ENCODE results near the gene LRRC27. TPM values are rescaled to one million over a fixed set of nuclear protein-coding genes. Genes with fewer than 3 reads are reported as not detected.

The LRRC27 gene
- total RNA-seq, 1 donor from 2014 or later, result 6.3 TPM

DNA sequence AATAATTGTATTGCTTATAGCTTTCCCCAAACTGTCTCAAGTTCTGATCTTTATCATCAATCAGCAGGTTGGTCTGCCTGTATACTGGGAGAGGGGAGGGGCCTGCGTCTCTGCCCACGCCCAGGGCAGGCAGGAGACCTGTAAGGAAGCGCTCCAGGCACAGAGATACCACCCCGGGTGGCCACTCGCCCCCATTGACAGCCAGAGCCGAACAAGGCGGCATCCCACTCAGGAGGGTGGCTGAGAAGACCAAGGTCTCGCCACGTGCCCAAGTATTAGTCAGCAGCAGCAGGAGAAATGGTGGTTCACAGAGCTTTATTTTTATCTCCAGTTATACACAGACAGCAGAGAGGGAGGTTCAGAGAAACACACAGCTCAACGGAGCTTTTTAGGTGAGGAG is 31.4 kb upstream of the LRRC27 start:
- intact Hi-C loops (cut with micrococcal nuclease), result no loop called here

DNA sequence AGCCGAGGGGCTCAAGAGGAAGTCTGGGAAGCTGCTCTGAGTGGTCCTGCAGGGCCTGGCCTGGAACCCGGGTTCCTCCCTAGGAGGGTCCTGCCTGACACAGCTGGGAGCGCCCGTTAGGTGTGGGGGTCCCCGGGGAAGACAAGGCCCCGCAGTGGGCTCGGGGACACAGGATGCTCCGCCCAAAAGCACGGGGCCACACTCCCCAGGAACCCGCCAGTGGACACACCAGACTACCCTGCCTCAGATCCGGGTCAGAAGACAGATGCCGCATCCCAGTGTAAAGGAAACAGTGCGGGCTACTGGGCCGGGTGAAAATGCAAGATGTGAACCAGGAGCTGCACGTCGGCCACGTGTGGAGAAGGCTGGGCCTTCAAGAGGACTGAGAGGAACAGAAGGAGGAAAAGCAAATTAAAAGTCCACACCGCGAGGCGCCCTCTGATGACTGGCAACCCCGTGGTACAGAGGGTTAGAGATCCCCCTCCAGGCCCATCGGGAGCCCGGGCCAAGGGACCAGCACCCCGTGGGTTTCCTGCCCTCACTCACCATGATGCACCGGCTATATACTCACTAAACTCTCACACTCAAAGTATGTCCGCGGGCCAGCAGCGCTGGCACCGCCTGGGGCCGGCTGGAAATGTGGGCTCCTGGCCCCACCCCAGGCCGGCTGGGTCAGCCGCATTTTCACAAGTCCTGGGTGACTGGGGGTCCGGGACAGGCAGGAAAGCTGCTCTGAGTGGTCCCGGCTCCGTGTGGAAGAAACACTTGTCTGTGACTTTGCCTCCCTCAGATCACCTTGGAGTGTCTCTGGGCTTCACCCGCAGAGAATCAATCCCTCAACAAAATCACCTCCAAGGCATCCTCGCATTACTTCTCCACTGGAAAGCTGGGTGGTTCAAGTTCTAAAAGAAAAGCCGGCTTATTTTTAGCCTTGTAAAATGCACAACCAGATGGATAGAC is 30.3 kb upstream of the LRRC27 start:
- intact Hi-C loops (cut with micrococcal nuclease), result no loop called here

DNA sequence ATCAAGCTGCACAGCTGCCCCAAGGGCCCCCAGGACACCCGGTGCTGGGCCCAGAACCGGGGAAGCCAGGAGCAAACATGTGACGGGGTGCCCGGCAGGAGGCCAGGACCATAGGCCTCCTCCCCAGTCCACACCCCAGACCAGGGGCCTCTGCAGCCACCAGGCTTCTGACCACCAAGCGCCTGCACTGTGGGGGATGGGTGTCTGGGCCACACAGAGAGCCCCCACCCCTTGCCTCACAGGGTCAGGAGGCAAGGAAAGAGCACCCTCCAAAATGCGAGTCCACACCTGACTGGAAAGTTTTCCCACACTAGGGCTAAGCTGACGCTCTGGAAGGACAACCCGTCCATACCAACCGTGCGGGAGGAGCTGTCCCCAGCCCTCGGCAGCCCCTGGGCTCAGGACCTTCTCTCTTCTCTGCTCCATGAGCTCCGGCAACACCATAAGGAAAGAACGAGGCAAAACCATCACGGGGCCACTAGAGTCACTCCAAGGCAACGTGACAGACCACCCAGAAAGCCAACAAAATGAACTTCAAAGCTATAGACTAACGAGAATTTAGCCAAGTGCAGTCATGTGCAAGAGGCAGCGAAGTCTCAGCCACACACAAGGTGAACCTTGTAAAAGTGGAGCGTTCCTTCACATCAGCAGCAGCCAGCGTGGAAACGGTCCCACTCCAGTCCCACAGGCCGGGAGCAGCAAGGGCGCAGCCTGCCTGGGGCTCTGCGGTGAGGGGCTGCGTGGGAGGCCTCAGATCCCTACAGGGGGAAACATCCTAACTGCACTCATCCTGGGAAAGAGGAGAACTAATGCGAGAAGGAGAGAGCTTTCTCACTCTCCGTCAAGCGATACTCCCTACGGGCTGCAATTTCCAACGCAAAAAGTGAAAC is 29.3 kb upstream of the LRRC27 start:
- intact Hi-C loops (cut with micrococcal nuclease), result no loop called here

DNA sequence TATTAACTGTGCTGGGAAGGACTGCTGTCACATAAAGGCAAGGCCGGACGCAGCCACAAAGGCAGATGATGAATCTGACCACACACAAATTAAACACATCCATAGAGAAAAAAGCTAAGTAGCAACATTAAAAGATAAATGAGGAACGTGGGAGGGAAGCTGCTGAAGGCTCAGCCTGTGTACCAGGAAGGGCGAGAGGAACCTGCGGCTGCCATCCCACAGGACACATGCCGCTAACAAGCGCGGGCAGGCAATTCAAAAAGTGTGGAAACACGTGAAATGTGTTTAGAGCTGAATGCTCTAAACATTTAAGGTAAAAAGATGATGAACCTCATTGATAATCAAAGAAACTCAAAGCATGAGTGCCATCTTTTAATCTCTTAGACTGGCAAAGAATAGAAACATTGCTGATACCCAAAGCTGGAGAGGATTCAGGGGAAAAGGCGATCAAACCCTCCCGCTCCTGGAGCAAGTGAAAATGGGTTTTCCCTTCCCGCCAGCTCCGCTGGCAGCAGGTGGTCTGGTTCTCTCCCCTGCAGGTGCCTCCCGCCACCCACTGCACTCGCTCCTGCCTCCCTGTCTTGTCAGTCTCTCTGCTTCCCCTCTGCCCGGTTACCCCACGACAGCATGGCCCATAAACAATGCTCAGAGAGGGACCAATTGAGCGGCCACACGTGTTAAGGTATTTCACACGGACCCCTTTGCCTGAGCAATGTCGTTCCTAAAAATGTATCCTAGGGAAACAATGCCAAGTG is 28.5 kb upstream of the LRRC27 start:
- intact Hi-C loops (cut with micrococcal nuclease), result no loop called here

DNA sequence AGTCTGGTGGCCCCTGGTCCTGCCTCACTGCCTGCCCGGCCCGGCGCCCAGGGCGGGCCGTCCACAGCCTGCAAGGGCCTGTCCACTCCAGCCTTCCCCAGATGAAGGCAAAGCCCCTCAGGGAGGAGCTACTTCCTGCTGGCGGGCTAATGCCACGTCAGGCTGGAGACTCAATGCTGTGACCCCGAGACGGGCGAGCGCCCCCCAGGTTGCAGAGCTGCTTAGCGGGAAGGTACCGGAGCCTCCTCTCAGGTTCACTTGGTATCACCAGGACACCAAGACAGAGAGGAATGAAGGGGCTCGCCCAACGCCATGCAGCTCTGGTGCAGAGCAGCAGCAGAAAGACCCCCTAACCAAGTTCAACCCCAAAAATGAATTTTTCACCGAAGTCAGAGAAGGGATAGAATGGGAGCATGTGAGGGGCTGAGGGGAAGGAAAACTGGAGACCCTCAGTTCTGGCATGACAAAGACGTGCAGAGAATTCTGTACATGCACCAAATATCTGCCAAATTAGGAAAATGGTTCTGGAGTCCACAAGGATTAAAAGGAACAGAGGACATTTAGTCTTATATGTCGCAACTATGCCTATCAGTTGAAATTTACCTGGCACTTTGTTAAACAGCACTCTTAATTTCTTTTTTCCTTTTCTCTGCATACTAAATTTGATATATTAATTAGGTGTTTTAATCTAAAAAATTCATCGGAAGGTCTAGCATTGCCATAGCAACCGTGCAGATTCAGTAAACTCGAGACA is 27.1 kb upstream of the LRRC27 start:
- intact Hi-C loops (cut with micrococcal nuclease), result no loop called here

DNA sequence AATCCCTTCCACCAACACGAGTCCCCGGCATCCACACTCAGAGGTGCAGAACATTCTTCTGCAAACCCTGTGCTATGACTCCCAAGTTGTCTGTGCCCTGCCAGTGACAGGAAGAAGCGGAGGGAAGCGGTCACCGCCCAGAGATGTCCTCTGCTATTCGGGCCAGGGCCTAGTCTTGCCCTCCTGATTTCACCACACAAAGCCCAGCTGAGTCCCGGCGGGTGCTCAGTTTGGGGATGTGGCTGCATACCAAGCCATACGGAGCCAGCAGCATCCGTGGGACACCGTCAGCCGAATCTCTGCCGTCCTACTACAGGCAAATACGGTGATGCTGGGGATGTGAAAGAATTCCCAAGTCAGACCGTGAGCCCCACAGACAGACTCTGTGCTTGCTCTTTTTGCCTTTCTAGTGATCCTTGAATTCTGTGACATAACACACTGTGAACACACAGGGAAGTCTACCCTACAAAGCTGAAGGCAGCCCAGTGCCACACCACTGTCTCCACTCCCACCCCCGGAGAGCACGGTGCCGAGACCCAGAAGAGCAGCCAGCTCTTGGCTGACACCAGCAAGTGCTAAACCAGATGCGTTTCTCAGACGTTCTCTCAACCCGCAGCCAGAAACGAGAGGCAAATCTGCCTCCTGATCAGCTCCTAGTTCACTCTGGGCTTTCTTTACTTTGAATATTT is 26.2 kb upstream of the LRRC27 start:
- intact Hi-C loops (cut with micrococcal nuclease), result no loop called here

DNA sequence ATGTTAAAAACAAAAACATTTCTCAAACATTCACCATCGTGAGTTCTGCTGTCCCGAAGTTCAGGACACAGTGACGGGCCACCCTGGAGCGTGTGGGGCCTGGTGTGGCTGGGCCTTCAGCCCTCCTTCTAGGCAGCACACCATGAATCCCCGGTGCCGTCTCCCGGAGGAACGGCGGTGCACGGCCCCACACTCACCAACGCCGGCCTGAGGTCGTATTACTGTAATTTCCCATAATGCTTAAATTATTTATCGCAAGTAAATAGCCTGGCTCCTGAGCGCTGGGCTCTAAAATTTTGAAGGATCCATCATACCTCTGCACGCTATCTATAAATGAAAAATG is 25.7 kb upstream of the LRRC27 start:
- intact Hi-C loops (cut with micrococcal nuclease), result no loop called here

DNA sequence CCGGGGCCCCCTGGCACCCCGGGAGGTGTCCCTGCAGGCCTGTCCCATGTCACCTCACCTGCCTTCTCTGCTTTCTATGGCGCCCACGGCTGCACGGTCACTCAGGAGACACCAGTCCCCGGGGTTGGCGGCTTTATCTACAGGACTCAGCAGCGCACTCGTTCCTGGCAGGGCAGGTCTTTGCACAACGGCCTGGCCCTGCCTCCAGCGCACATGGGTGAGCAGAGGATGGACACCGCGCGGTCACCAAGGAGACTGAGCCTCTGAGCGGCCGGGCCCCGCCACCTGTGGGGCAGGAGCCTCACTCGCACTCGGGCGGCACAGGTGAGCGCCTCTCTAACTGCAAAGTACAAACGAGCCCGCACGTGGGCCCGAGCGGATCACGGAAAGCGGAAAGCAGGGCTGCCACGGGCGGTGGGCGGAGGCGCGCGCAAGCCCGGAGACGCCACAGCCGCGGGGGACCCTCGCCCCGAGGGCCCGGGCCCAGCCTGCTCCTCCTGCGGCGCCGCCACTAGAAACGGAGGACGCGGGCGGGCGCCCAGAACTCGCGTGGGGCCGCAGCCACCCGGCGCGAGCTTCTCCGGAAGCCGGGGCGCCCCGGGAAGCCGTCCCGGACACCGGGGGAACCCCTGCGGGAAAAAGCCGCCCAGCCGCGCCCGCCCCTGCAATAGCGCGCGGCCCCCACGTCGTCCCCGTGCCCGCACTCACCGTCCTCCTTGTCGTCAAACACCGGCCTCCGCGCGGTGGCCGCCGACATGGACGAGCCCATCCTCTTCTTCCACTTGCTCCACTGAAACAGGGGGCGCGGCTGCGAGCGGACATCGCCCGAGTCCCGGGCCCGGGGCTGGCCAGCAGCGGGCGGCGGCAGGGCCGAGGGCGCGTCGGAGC is 24.9 kb upstream of the LRRC27 start:
- intact Hi-C loops (cut with micrococcal nuclease), result loop anchor here (1.0 kb wide), 1 partner anchor 121 kb away; the partner anchor contains the start of gene DPYSL4

DNA sequence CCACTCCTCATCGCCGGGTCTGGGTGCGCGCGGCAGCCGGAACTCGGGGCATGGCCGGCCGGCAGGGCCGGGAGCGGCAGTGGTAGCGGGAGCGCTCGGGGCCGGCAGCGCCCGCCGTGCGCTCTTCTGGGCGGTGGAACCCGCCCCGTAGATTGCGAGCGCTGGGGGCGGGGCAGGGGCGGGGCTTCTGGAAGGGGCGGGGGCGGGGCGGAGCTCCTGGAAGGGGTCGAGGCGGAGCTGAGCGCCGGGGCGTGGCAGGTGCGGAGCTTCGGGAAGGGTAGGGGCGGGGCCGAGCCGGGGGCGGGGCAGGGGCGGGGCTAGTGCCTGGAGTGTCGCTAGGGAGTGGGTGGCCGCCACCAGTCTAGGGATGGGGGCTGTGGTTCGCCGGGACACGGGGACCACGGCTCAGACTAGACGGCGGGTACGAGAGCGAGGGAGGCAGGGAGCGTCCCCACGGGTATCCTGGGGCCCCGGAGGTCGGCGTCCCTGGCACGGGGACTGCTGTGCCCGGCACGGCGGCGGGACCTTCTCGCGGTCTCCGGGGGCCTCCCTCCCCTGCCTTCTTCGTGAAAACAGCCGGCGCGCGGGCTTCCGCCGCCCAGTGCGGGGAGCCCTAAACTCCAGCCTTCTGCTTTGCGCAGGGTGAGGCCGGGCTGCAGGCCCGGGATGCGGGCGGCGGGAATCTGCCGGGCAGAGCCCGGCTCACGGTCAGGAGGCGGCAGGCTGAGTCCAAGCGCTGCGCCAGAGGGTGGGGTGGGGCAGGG is 24.0 kb upstream of the LRRC27 start, which contains the start of gene STK32C:
TSS of gene STK32C (minus strand) at position 128 of the 764 bp plus-strand sequence. CDS start at position 11, 117 bp downstream.
- intact Hi-C loops (cut with micrococcal nuclease), result loop anchor here (1.0 to 2.0 kb wide), 6 partner anchors 24 to 1001 kb away; partner anchors contain the start of genes DPYSL4, INPP5A, LRRC27 and TUBGCP2

DNA sequence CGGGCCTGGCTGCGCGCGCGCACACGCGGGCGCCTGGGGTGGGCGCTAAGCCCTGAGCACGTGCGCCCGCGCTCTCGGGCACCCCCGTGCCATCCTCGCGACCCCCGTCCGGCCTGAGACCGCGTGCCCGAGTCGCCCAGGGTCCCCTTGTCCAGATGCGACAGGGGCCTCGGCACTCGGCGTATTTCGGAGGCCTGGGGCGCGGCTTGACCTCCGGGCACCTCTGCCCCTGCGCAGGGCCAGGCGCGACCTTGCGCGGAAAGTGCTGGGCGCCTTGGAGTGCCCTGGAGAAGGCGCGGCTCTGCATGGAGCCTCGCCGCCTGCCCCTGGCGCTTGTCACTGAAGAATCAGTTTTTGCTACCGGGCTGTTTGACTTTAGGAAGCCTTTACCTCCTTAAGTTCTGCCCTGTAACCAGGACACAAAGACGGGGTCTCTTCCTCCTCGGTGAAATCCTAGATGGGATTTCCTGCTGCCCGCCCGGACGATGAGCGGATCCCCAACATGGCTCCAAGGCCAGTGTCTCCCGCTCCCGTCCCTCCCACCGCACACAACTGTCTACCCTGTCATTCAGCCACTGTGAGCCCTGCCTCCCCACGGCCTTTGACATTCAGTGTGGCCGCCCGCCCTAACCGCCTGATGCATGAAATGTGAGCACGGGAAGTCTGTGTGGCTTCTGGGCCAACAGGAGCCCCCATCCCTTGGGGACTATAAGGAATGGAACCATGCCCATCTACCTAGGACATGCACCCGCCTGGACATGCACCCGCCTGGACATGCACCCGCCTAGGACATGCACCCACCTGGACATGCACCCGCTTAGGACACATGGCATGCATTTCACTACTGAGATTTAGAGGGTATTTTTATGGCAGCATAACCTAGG is 23.2 kb upstream of the LRRC27 start:
- intact Hi-C loops (cut with micrococcal nuclease), result loop anchor here (1.0 to 2.0 kb wide), 5 partner anchors 23 to 1000 kb away; partner anchors contain the start of genes INPP5A, LRRC27, TUBGCP2 and ZNF511

DNA sequence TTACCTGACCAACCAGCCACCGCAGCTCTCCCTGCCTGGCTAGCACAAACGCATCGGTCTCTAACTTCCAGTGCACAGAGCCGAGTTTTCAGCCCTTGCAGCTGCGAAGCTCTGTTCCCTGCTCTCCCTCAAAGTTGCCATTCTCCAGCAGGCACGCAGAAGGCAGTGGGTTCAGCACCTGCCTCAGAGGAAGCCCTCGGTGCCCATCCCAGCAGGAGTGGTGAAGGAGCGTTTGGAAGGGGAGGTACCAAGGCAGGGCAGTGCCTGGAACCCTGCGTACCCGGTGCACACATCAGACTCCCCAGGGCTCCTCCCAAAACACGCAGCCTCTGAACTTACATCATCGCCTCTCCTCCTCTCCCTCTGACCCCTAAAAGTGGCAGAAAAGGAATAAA is 22.5 kb upstream of the LRRC27 start:
- intact Hi-C loops (cut with micrococcal nuclease), result loop anchor here (2.0 kb wide), 2 partner anchors 137 to 999 kb away; partner anchors contain the start of genes TUBGCP2 and ZNF511

DNA sequence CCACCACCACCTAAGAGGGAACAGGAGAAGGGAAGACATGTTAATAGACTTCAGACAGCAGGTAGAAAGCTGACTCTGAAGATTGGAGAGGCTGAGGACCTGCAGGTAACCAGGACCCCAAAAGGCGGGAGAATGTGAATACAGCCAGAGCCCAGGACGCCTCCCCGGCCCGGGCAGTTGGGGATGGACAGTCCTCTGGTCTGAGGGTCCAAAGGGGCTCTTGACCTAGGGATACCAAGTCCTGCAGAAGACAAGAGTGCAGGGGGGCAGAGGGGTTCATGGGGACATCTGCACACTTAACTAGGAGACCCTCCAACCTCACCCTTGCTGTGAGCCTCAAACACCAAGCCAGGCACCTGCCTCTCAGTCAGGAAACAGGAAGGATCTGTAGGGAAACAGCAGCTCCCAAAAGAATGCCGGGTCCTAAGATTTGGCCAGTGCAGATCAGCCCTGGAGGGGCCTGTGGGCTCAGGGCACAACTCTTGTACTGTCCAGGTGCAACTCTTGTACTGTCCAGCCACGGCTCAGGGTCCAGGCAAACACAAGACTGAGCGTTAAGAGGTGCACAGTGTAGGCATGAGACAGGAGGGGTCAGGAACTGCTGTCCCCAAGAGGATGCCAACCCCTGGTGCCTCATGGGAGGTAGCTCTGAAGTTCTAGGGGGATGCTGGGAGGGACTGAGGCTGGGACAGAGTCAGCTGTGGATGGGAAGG is 22.0 kb upstream of the LRRC27 start:
- intact Hi-C loops (cut with micrococcal nuclease), result loop anchor here (2.0 kb wide), 2 partner anchors 137 to 999 kb away; partner anchors contain the start of genes TUBGCP2 and ZNF511

DNA sequence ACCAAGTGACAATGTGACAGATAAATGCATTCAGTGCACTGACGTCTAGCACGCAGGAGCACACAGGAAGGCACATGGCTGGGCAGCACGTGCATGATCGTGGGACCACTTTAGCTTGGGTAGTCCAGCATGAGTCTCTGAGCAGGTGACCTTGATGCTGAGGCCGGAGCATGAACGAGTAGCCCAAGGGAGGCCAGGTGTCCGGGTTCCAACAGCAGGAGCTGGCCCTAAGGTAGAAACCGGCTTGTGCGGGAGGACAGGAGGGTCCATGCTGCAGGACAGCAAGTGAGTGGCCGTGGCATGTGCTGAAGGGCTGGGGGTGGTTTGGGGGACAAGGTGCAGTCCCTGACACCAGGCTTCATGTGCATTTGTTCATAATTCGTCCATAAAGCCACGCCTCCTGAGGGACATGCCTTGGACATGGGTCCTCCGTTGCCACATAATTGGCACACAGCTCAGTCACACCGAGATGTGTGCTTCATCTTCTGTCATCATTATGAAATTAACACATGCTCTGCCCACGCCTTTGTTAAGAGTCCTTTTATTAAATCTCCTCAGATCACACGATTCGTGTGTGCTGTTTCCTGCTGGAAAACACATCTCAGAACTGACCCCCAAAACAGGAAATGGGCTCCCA is 21.2 kb upstream of the LRRC27 start:
- intact Hi-C loops (cut with micrococcal nuclease), result no loop called here

DNA sequence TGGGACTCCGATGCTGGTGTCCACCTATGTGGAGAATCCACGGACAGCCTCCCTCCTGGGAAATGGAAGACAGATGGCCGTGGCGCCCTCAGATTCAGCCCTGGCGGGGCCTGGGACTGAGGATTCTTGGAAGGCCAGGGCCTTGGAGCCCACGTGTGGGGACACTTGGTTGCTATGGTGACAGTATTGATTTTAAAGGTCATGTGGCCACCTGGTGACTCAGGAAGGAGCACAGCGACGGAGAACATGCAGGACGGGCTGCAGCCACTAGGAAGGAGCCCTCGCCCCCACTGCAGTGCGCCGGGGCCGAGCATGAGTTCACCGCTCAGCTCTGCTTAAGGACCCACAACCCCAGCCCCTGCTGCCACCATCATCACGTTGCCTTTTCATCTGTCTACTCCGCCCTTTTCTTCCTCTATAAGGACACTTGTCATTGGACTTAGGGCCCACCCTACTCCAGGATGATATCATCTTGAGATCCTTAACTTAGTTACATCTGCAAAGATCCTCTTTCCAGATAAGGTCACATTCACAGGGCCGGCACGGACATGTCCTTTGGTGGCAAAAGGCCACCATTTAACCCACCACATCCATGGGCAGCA is 20.6 kb upstream of the LRRC27 start:
- intact Hi-C loops (cut with micrococcal nuclease), result no loop called here

DNA sequence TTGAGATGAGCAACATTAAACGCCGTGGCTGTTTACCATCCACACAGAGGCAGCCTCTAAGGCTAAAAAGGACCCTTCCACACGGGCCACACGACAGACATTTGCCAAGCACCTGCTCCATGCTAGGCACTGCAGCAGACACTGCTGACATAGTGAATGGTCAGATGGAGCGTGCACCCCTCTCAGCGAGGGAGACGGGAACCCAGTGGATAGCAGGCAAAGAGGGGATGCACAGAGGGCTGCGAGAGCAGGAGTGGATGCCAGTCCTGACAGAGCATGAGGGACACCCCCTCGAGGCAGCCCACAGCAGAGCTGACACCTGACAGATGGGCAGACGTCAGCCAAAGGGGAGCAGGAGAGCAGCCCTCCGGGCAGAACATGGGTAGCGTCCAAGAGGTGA is 18.7 kb upstream of the LRRC27 start:
- intact Hi-C loops (cut with micrococcal nuclease), result no loop called here
